IMR-90 (cell line): ENCODE results near the gene FSTL1. TPM values are rescaled to one million over a fixed set of nuclear protein-coding genes. Genes with fewer than 3 reads are reported as not detected.

Experiments used
- ATAC-seq: fragments of 200-7000 bp; cut with Tn5 transposase; 2 replicates; pipeline ENCODE4 v1.9.1; 2020; ENCODE audit warnings: low read depth, mild to moderate bottlenecking, moderate library complexity
- BruUV-seq: library from RNA; stranded (reverse); fragments of 400-500 nt; replicated peaks from 2 replicates; lab custom pipeline; 2021; lab: Mats Ljungman, UMichigan
- CTCF ChIA-PET: fragments of 300-600 bp; formaldehyde crosslinking; extraction: SDS; loops from one replicate; lab custom pipeline; 2021; ENCODE audit warnings: antibody characterized with exemption; lab: Yijun Ruan, JAX
- POLR2A ChIA-PET: fragments of 300-600 bp; sonication (Branson Sonifier 250); formaldehyde crosslinking; loops from one replicate; lab custom pipeline; 2022; ENCODE audit warnings: antibody characterized with exemption; ENCODE audit not compliant: unreplicated experiment; lab: Charles Lee
- DNase-seq: peaks from one replicate; pipeline ENCODE4 v3.0.0; 2013
- H2AFZ ChIP-seq: replicated peaks from 2 replicates; pipeline ENCODE3; 2013; ENCODE audit warnings: low read length, mild to moderate bottlenecking; ENCODE audit not compliant: poor library complexity
- H2AK5ac ChIP-seq: 2 replicates; pipeline ENCODE4 v1.6.1; 2013; ENCODE audit warnings: low read depth, low read length, inconsistent platforms
- H2AK9ac ChIP-seq: replicated peaks from 2 replicates; pipeline ENCODE3; 2013; ENCODE audit warnings: mild to moderate bottlenecking, low read depth, low read length, moderate library complexity; ENCODE audit not compliant: poor library complexity
- H2BK120ac ChIP-seq: 2 replicates; pipeline ENCODE4 v1.6.1; 2013; ENCODE audit warnings: low read depth, low read length, inconsistent platforms
- H2BK15ac ChIP-seq: 3 replicates; pipeline ENCODE4 v1.6.1; 2013; ENCODE audit warnings: low read depth, low read length, inconsistent platforms
- H2BK20ac ChIP-seq: 2 replicates; pipeline ENCODE4 v1.6.1; 2013; ENCODE audit warnings: low read depth, mild to moderate bottlenecking, inconsistent platforms, low read length, moderate library complexity
- H2BK5ac ChIP-seq: 2 replicates; pipeline ENCODE4 v1.6.1; 2013; ENCODE audit warnings: mild to moderate bottlenecking, low read depth, low read length, inconsistent platforms; ENCODE audit not compliant: poor library complexity, severe bottlenecking
- H3K14ac ChIP-seq: replicated peaks from 2 replicates; pipeline ENCODE4 v1.6.1; 2013; ENCODE audit warnings: low read depth, low read length, inconsistent platforms
- H3K18ac ChIP-seq: 2 replicates; pipeline ENCODE4 v1.6.1; 2013; ENCODE audit warnings: low read depth, low read length, control low read depth
- H3K23ac ChIP-seq: 2 replicates; pipeline ENCODE4 v1.6.1; 2013; ENCODE audit warnings: low read depth, low read length, inconsistent platforms
- H3K27ac ChIP-seq: 2 replicates; pipeline ENCODE4 v1.5.1; 2013; ENCODE audit warnings: mild to moderate bottlenecking, control low read depth, low read length; ENCODE audit not compliant: insufficient read depth
- H3K27me3 ChIP-seq: 2 replicates; pipeline ENCODE4 v1.6.1; 2013; ENCODE audit warnings: low read length; ENCODE audit not compliant: control insufficient read depth, insufficient read depth
- H3K36me3 ChIP-seq: 2 replicates; pipeline ENCODE4 v1.6.1; 2013; ENCODE audit warnings: low read length, mixed read lengths; ENCODE audit not compliant: control insufficient read depth, insufficient read depth
- H3K4ac ChIP-seq: 2 replicates; pipeline ENCODE4 v1.6.1; 2013; ENCODE audit warnings: low read depth, low read length, inconsistent platforms
- H3K4me1 ChIP-seq: 2 replicates; pipeline ENCODE4 v1.6.1; 2013; ENCODE audit warnings: low read length, mixed read lengths; ENCODE audit not compliant: control insufficient read depth, insufficient read depth
- H3K4me2 ChIP-seq: 2 replicates; pipeline ENCODE4 v1.6.1; 2013; ENCODE audit warnings: low read depth, mild to moderate bottlenecking, control low read depth, low read length, moderate library complexity
- H3K4me3 ChIP-seq: 2 replicates; pipeline ENCODE4 v1.5.1; 2013; ENCODE audit warnings: low read depth, mild to moderate bottlenecking, control low read depth, low read length, moderate library complexity; ENCODE audit not compliant: insufficient read depth
- H3K56ac ChIP-seq: 2 replicates; pipeline ENCODE4 v1.6.1; 2013; ENCODE audit warnings: low read length, inconsistent platforms; ENCODE audit not compliant: insufficient read depth; ENCODE audit errors: extremely low read depth
- H3K79me1 ChIP-seq, 2 experiments: 2 replicates each; pipeline ENCODE4 v1.6.1; 2013; ENCODE audit warnings: low read length in 2 of 2, inconsistent platforms in 1 of 2, low read depth in 1 of 2
- H3K9ac ChIP-seq: 2 replicates; pipeline ENCODE4 v1.6.1; 2013; ENCODE audit warnings: low read depth, low read length, control low read depth
- H3K9me1 ChIP-seq: 2 replicates; pipeline ENCODE4 v1.6.1; 2013; ENCODE audit warnings: low read length, inconsistent platforms; ENCODE audit not compliant: insufficient read depth
- H3K9me3 ChIP-seq: 2 replicates; pipeline ENCODE4 v1.6.1; 2013; ENCODE audit warnings: low read length; ENCODE audit not compliant: control insufficient read depth, insufficient read depth
- H4K20me1 ChIP-seq: 2 replicates; pipeline ENCODE4 v1.6.1; 2013; ENCODE audit warnings: low read length, inconsistent platforms; ENCODE audit not compliant: insufficient read depth
- H4K5ac ChIP-seq: 2 replicates; pipeline ENCODE4 v1.6.1; 2013; ENCODE audit warnings: mild to moderate bottlenecking, low read depth, low read length, control low read depth
- H4K8ac ChIP-seq, 2 experiments: 2 replicates each; pipeline ENCODE4 v1.6.1; 2013; ENCODE audit warnings: low read depth in 2 of 2, low read length in 2 of 2, control low read depth in 1 of 2, inconsistent platforms in 1 of 2
- H4K91ac ChIP-seq: 2 replicates; pipeline ENCODE4 v1.6.1; 2013; ENCODE audit warnings: low read depth, low read length, inconsistent platforms; ENCODE audit not compliant: insufficient read depth
- BHLHE40 ChIP-seq: fragments of 150-350 bp; IDR thresholded peaks from 2 replicates; pipeline ENCODE4 v1.6.1; 2016; ENCODE audit warnings: mild to moderate bottlenecking, low read depth, low read length
- CEBPB ChIP-seq: IDR thresholded peaks from 2 replicates; pipeline ENCODE4 v1.6.1; 2012; ENCODE audit warnings: low read depth, low read length, improper control_type of control experiment
- FOS ChIP-seq: fragments of 150-350 bp; IDR thresholded peaks from 2 replicates; pipeline ENCODE4 v1.6.1; 2016; ENCODE audit warnings: low read depth, low read length
- MAFK ChIP-seq: IDR thresholded peaks from 2 replicates; pipeline ENCODE4 v1.6.1; 2012; ENCODE audit warnings: low read depth, low read length, improper control_type of control experiment
- MAZ ChIP-seq: IDR thresholded peaks from 2 replicates; pipeline ENCODE4 v1.6.1; 2012; ENCODE audit warnings: low read depth, mild to moderate bottlenecking, low read length, improper control_type of control experiment, moderate library complexity, borderline replicate concordance
- MXI1 ChIP-seq: IDR thresholded peaks from 2 replicates; pipeline ENCODE4 v1.6.1; 2012; ENCODE audit warnings: low read depth, mild to moderate bottlenecking, low read length, moderate library complexity, borderline replicate concordance
- NFE2L2 ChIP-seq: fragments of 150-350 bp; IDR thresholded peaks from 2 replicates; pipeline ENCODE4 v1.6.1; 2016; ENCODE audit warnings: low read depth, mild to moderate bottlenecking, low read length
- POLR2A ChIP-seq: IDR thresholded peaks from 2 replicates; pipeline ENCODE4 v1.6.1; 2012; ENCODE audit warnings: mild to moderate bottlenecking, low read depth, low read length
- RAD21 ChIP-seq: IDR thresholded peaks from 2 replicates; pipeline ENCODE4 v1.6.1; 2012; ENCODE audit warnings: low read length, improper control_type of control experiment
- RCOR1 ChIP-seq: IDR thresholded peaks from 2 replicates; pipeline ENCODE4 v1.6.1; 2012; ENCODE audit warnings: mild to moderate bottlenecking, low read length, improper control_type of control experiment; ENCODE audit not compliant: insufficient replicate concordance
- RFX5 ChIP-seq: IDR thresholded peaks from 2 replicates; pipeline ENCODE4 v1.8.0; 2012; ENCODE audit warnings: low read depth, mild to moderate bottlenecking, low read length, moderate library complexity
- SMC3 ChIP-seq: fragments of 150-350 bp; IDR thresholded peaks from 2 replicates; pipeline ENCODE4 v1.6.1; 2016; ENCODE audit warnings: low read depth, mild to moderate bottlenecking, antibody characterized with exemption, low read length, moderate library complexity
- WGBS, 2 experiments: methylation state at CpG; one replicate each; pipeline versions ENCODE4 v1.1.5 to v1.1.7; 2013; ENCODE audit warnings: missing lambda C conversion rate in 2 of 2; ENCODE audit not compliant: insufficient read length in 1 of 2; ENCODE audit errors: extremely low coverage in 2 of 2; 5-methylcytosine and 5-hydroxymethylcytosine counted together
- dilution Hi-C: fragments of 300-500 bp; cut with HindIII; formaldehyde crosslinking; loops from one replicate; pipeline ENCODE4 v1.14.3; 2018; ENCODE audit warnings: low sequenced_read_pairs; ENCODE audit not compliant: unreplicated experiment
- in situ Hi-C: fragments of 300-500 bp; cut with MboI; formaldehyde crosslinking; loops from 3 replicates; pipeline ENCODE4 v1.14.3; 2019; ENCODE audit warnings: low sequenced_read_pairs, inconsistent platforms, mixed read lengths
- intact Hi-C: fragments of 100-400 bp; cut with micrococcal nuclease; formaldehyde crosslinking; loops from 2 replicates; pipeline ENCODE4 v1.10.0; 2022
- polyA plus RNA-seq, 3 experiments: library from polyadenylated mRNA; depleted of rRNA; stranded (reverse); fragments of >200 nt; gene quantifications; 2 replicates each; pipeline ENCODE4 v1.2.3, GENCODE V29; 2012; ENCODE audit warnings: low replicate concordance in 1 of 3
- total RNA-seq: library from RNA; depleted of rRNA; stranded (reverse); fragments of >200 nt; gene quantifications from 2 replicates; pipeline ENCODE4 v1.2.3, GENCODE V29; 2012
- TF ChIP-seq, protein P1 (sequence below): conservative IDR thresholded peaks from 2 replicates; pipeline ENCODE4 v1.5.1; 2012; ENCODE audit warnings: mild to moderate bottlenecking, low read depth, low read length, improper control_type of control experiment
- TF ChIP-seq, protein P2 (sequence below): fragments of 150-350 bp; IDR thresholded peaks from 2 replicates; pipeline ENCODE4 v1.6.1; 2017; ENCODE audit warnings: mild to moderate bottlenecking, antibody characterized with exemption, low read length, low read depth

The FSTL1 gene
- total and polyA plus RNA-seq, 2 of the 4 experiments (the other 2 are of a cell fraction) = 864 to 1,642 TPM

DNA sequence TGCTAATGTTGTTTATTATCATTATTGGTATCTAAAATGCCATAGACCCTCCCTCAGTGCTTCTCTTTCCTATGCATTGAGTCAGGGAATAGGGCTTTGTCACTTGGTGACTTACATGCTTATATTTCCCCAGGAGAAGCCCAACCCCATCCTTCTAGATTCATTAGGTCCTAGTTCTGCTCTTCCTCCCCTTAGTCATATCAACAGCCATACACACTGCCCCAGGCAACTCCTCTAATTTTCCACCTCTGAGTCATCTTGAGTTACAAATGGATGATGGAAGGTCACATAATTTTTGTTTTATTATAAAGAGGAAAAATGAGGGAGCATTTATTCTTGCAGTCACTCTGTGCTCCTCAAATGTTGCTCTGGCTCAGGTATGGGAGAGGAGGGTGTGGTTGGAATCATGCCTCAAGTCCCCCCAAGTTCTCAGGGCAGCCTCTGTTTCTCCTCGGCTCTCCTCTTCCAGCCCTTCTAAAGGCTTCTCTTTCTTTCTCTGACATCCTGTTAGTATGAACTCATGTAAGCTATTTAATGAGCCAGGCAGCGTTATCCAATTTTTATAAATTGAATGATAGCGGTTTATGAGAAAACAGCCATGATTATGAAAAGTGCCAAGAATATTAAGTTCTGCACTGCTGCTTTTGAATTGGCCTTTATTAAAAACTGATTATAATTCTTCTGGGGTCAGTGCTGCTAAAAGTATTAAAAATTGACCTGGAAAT is 45.6 kb upstream of the FSTL1 start (continued):
- peak; percentile 13; the same call in 1 of the 2 replicates for TF ChIP-seq NFE2L2
- no peak for TF ChIP-seq MAFK

DNA sequence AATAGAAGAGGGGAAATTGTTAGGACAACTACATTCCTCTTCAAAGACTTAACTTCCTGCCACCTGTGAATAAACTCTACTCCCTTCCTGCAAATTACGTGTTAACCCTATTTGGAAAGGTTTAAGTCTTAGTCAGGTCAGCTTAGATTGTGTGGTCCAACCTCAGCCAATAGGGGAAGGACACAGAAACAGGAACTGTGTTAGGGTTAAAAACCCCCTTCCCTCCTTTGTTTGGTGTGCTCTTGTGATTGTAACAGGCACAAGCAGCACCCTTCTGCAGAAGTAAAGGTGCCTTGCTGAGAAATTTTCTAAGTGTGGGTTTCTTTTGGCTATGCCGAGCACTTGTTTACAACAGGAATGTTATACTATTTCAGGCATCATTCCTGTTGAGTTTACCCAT is 45.0 kb upstream of the FSTL1 start:
- WGBS, 2 experiments = no CpG with 5 or more reads among the region's 2 CpGs
- Histone ChIP-seq H3K79me1 (peaks cover 0 to 3% of the 10 kb centered on the region in 2 experiments; a peak in 1 of 4 replicates), H4K91ac (peak overlapping the region; percentile 43; the same call in 1 of the 2 replicates), H2AK5ac (peak overlapping the region; percentile 27; the same call in 1 of the 2 replicates), H3K4me1 (peaks cover 3% of the 10 kb centered on the region), H3K9me1 (no peaks in the 10 kb centered on the region), H3K36me3 (no peaks in the 10 kb centered on the region), H3K4me2 (no peak overlapping the region), H4K5ac (peak overlapping the region; percentile 38; the same call in 1 of the 2 replicates), H3K56ac (no peak overlapping the region), H2BK20ac (peak overlapping the region; percentile 43; the same call in 1 of the 2 replicates), H2AFZ (no peak overlapping the region), H3K9me3 (peaks cover 9% of the 10 kb centered on the region), H2BK120ac (0 out of 2 replicates have a peak overlapping the region, but pooled peaks have one; percentile 92), H3K27me3 (no peaks in the 10 kb centered on the region), H3K4me3 (no peak overlapping the region), H2AK9ac (no peak overlapping the region), H2BK15ac (peak overlapping the region; percentile 82; the same call in 2 of the 3 replicates), H3K14ac (0 out of 2 replicates have a peak overlapping the region, but pooled peaks have one; percentile 8), H4K20me1 (no peaks in the 10 kb centered on the region), H3K18ac (peak overlapping the region; percentile 80; the same call in 1 of the 2 replicates), H4K8ac (peak overlapping the region in 1 of 2 experiments; percentile 11; a peak in 1 of 4 replicates), H3K4ac (peak overlapping the region; percentile 53; the same call in 1 of the 2 replicates), H3K27ac (no peak overlapping the region), H3K9ac (no peak overlapping the region), H3K23ac (no peak overlapping the region), H2BK5ac (peak overlapping the region; percentile 94)
- BruUV-seq = no TSS peak
- DNase-seq = no peak
- CTCF ChIA-PET = no interaction called here
- dilution Hi-C loops = no loop called here
- intact Hi-C loops = no loop called here
- in situ Hi-C loops = no loop called here
- no peak for ATAC-seq
- POLR2A ChIA-PET = no interaction called here
- TF ChIP-seq MAZ (no peak), SMC3 (no peak), MXI1 (no peak), BHLHE40 (no peak), RFX5 (no peak), POLR2A (no peak), MAFK (no peak), FOS (no peak), CEBPB (no peak), NFE2L2 (no peak), RAD21 (no peak), RCOR1 (no peak)
- TF ChIP-seq, protein P1, sequence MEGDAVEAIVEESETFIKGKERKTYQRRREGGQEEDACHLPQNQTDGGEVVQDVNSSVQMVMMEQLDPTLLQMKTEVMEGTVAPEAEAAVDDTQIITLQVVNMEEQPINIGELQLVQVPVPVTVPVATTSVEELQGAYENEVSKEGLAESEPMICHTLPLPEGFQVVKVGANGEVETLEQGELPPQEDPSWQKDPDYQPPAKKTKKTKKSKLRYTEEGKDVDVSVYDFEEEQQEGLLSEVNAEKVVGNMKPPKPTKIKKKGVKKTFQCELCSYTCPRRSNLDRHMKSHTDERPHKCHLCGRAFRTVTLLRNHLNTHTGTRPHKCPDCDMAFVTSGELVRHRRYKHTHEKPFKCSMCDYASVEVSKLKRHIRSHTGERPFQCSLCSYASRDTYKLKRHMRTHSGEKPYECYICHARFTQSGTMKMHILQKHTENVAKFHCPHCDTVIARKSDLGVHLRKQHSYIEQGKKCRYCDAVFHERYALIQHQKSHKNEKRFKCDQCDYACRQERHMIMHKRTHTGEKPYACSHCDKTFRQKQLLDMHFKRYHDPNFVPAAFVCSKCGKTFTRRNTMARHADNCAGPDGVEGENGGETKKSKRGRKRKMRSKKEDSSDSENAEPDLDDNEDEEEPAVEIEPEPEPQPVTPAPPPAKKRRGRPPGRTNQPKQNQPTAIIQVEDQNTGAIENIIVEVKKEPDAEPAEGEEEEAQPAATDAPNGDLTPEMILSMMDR = no peak
- TF ChIP-seq, protein P2, sequence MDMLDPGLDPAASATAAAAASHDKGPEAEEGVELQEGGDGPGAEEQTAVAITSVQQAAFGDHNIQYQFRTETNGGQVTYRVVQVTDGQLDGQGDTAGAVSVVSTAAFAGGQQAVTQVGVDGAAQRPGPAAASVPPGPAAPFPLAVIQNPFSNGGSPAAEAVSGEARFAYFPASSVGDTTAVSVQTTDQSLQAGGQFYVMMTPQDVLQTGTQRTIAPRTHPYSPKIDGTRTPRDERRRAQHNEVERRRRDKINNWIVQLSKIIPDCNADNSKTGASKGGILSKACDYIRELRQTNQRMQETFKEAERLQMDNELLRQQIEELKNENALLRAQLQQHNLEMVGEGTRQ = no peak
